ENCODE results near the gene CELSR1.

CELSR1 gene

DNA sequence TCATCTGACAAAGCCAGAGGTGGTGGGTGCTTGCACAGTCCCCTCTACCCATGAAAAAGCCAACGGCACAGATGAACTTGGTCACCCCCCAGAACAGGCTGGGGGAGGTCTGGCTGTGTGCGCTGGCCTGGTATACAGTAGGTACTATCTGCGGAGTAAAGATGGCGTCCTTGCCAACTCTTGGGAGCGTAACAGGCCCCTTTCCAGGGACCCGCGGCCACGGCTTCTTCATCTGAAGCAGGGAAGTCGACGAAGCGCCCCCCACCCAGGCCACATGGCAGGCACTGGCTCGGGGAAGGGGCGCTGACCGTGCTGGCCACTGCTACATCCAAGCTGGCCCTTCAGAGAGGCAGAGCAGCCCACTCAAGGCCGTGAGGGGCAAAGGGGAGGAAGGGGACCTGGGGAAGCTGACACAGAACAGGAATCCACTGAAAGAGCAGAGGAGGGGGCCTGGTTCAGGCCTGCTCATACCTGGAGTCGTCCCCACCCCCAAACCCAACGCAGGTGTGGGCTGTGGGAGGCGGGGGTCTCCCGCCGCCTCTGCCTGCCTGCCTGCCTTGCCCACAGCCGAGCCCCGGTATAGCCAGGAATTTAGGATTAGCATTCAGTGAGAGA is 75.7 kb downstream of the CELSR1 start:
- no peak overlapping the region for H3K4me3 ChIP-seq (ENCODE audit: low read depth, low read length)
- no peak for DNase-seq
- TF ChIP-seq, protein P1, sequence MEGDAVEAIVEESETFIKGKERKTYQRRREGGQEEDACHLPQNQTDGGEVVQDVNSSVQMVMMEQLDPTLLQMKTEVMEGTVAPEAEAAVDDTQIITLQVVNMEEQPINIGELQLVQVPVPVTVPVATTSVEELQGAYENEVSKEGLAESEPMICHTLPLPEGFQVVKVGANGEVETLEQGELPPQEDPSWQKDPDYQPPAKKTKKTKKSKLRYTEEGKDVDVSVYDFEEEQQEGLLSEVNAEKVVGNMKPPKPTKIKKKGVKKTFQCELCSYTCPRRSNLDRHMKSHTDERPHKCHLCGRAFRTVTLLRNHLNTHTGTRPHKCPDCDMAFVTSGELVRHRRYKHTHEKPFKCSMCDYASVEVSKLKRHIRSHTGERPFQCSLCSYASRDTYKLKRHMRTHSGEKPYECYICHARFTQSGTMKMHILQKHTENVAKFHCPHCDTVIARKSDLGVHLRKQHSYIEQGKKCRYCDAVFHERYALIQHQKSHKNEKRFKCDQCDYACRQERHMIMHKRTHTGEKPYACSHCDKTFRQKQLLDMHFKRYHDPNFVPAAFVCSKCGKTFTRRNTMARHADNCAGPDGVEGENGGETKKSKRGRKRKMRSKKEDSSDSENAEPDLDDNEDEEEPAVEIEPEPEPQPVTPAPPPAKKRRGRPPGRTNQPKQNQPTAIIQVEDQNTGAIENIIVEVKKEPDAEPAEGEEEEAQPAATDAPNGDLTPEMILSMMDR (IDR thresholded peaks at IDR 0.05; ENCODE audit: low read depth, low read length, missing control alignments): no peak
- H3K27me3 ChIP-seq (replicated peaks): no peaks in the 10 kb centered on the region
- no peaks in the 10 kb centered on the region for H3K36me3 ChIP-seq (replicated peaks)
- no peak overlapping the region for H3K27ac ChIP-seq
- in situ Hi-C loops (cut with HindIII; ENCODE audit: low pct_ligation_motif_present, low sequenced_read_pairs): no loop called here

DNA sequence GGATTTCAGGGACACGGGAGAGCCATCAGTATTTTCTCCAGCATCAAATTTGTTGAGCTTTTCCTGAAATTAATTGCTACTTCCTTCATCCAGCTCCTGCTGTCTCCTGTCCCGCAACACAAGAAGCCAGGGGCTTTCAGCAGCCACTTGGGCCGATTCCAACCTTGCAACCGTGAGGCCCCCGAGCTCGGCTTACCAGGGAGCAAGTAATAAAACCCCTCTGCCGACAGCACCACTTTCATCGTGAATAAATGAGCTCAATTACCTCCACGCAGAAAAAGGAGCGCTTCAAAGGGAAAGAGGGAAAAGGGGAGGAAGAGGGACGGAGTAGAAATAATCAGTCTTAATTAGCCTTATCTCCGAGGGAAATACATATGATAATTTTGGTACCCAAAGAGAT is 76.6 kb downstream of the CELSR1 start:
- H3K36me3 ChIP-seq (replicated peaks): no peaks in the 10 kb centered on the region

DNA sequence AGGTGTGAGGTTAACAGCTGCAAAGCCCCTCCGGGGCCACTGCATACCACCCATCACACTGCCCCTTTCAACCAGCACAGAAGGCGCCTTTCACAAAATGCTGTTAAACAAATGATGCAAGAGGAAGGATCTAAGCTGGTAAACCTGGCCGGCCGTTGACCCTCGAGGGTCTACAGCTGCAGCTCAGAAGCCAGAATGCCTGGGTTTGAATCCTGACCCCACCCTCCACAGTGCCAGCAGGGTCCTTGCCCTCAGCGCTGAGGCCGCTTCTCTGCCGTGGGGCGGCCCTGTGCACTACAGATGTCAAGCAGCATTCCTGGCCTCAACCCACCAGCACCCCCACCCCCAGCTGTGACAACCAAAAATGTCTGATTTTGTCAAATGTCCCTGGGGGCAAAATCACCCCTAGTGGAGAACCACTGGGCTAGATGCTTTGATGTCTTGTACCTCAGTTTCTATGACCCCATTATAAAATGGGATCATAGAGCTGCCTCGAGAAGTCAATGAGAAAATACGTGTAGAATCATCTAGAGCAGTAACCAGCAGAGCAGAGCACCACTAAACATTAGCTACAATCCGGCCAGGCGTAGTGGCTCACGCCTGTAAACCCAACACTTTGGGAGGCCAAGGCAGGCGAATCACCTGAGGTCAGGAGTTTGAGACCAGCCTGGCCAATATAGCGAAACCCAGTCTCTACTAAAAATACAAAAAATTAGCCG is 77.9 kb downstream of the CELSR1 start:
- no peak for DNase-seq
- H3K27me3 ChIP-seq (replicated peaks): no peaks in the 10 kb centered on the region
- no peaks in the 10 kb centered on the region for H3K36me3 ChIP-seq (replicated peaks)
- TF ChIP-seq, protein P1 (IDR thresholded peaks at IDR 0.05; ENCODE audit: low read depth, low read length, missing control alignments): no peak
- in situ Hi-C loops (cut with HindIII; ENCODE audit: low pct_ligation_motif_present, low sequenced_read_pairs): no loop called here
- no peak overlapping the region for H3K27ac ChIP-seq
- no peak overlapping the region for H3K4me3 ChIP-seq (ENCODE audit: low read depth, low read length)

More for the DNA sequence above, 76.6 kb downstream of the CELSR1 start:
- H3K4me3 ChIP-seq (ENCODE audit: low read depth, low read length): no peak overlapping the region
- no peaks in the 10 kb centered on the region for H3K27me3 ChIP-seq (replicated peaks)
- no peak overlapping the region for H3K27ac ChIP-seq
- TF ChIP-seq, protein P1 (IDR thresholded peaks at IDR 0.05; ENCODE audit: low read depth, low read length, missing control alignments): no peak
- in situ Hi-C loops (cut with HindIII; ENCODE audit: low pct_ligation_motif_present, low sequenced_read_pairs): no loop called here
- no peak for DNase-seq

DNA sequence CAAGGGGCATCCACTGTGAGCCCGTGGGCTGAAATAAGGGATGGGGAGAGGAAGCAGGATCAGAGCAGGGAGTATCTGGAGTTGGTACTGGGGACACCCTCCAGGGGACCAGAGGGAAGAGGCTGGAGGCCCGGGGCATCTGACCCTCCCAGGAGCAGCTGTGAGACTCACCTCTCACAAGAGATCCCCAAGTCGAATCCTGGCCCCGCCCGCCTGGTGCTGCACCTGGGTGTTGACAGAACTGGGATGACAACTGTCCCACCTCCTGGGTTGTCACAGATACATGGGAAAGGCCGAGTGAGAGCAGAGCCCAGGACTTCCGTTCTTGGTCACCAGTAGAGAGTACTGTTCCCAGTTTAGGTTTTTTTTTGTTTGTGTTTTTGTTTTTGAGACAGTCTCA is 78.9 kb downstream of the CELSR1 start:
- TF ChIP-seq, protein P1 (IDR thresholded peaks at IDR 0.05; ENCODE audit: low read depth, low read length, missing control alignments): no peak

DNA sequence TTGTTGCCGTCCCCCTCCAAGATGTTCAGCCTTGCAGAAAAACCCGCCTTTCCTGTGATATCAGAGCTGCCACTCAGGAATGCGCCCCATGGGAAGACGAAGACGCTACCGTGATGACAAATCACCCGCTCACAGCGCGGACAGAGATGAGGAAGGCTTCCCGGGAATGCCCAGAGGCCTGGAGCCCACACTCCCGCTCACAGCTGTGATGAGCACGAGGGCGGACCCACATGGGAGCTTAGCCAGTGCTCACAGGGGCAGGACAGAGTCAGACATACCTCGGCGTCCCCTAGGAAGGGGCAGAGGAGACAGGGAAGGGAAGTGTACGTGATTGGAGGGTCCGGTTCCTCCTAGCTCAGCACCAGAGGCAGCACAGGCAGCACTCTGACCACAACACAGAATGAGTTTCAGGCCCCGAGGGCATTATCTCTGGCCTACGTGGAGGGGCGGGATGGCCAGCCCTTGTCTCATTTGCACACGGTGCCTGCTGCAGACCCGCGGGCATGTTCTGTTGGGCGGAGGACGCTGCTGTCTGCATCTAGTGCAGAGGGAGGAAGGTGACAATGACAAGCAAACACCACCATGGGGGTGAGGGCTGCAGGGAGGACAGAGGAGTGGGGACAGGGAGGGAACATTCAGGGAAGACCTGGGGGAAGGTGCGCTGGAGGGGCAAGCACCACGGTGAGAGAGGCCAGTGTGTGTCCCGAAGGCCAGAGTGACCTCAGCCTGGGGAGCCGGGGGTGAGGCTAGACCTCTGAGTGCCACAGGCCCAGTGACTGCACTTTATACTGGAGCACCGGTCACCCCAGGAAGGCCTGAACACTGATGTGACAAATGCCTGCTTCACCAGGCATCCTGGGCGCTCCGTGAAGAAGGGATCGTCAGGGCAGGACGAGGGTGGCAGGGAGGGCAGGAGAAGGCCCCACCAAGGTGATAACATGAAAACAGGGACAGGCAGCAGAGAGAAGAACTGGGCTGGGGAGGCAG is 79.6 kb downstream of the CELSR1 start:
- TF ChIP-seq, protein P1 (IDR thresholded peaks at IDR 0.05; ENCODE audit: low read depth, low read length, missing control alignments): no peak
- H3K36me3 ChIP-seq (replicated peaks): no peaks in the 10 kb centered on the region
- no peak overlapping the region for H3K27ac ChIP-seq
- no peaks in the 10 kb centered on the region for H3K27me3 ChIP-seq (replicated peaks)
- H3K4me3 ChIP-seq (ENCODE audit: low read depth, low read length): no peak overlapping the region
- in situ Hi-C loops (cut with HindIII; ENCODE audit: low pct_ligation_motif_present, low sequenced_read_pairs): no loop called here
- DNase-seq: peak; percentile 42

More for the DNA sequence above, 78.9 kb downstream of the CELSR1 start:
- DNase-seq: no peak
- H3K27ac ChIP-seq: no peak overlapping the region
- H3K4me3 ChIP-seq (ENCODE audit: low read depth, low read length): no peak overlapping the region
- no peaks in the 10 kb centered on the region for H3K36me3 ChIP-seq (replicated peaks)
- no peaks in the 10 kb centered on the region for H3K27me3 ChIP-seq (replicated peaks)
- in situ Hi-C loops (cut with HindIII; ENCODE audit: low pct_ligation_motif_present, low sequenced_read_pairs): no loop called here

All from brain microvascular endothelial cell (primary cell).